ENCODE data around the gene ZFYVE28.
A peak's percentile ranks its signal among the peaks of the same experiment; 100 is the strongest.

Gene ZFYVE28

DNA sequence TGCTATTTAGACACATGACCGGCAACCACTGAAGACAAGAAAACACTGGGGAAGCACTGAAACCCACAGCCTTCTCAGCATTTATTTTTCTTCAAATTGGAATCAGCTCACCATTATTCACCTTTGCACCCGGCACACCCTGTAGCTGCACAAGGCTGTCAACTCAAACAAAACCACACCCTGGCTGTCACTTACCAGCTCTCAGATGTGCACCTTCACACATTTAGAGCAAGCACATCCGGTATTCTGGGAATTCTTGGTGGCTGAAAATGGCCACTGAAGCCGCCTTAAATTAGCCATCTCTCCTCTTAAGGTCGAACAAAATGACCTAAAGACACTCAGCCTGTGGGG is 5.9 kb downstream of the ZFYVE28 start:
- Histone ChIP-seq H3K9ac (ENCODE audit: low read depth, low read length) (peak overlapping the region; percentile 65), H3K36me3 (ENCODE audit: insufficient read depth, low read length) (no peaks in the 10 kb centered on the region), H3K27me3 (ENCODE audit: control insufficient read depth, insufficient read depth, low read length) (peaks cover 19% of the 10 kb centered on the region)

DNA sequence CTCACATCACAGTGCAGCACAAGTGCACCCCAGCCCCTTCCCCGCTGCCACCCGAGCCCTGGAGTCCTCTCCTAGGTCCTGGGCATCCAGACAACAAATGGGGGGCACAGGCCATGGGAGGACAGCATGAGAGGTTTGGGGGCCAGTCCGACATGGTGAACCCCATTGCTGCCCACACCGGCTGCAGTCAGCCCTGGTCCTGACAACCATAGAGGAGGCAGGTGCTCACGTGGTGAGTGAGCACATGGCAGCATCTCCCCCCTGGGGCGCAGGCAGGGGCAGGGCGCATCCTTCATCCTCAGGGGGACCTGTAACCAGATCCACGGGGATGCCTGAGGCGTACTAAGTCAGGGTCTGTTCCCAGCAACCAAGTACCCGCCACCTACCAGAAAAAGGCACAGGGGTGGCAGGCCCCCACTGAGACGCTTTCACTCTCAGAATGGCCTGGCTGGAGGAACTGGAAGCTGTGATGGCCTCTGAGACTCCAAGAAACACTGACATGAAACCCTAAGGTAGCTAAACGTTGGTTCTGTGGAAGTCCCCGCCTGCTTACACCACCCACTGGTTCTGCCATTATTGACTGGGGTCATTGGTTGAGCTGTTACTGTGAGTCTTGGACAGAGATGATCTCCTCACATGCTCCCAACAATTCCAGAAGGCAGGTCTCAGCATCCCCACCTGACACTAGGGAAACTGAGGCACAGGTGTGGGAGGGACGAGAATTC is 6.5 kb downstream of the ZFYVE28 start:
- Histone ChIP-seq H3K9ac (ENCODE audit: low read depth, low read length) (peak overlapping the region; percentile 65), H3K4me3 (ENCODE audit: low read length) (peak overlapping the region; percentile 57), H3K9me3 (replicated peaks; ENCODE audit: low read length) (no peaks in the 10 kb centered on the region), H3K4me1 (ENCODE audit: control insufficient read depth, insufficient read depth, low read length) (peaks cover 25% of the 10 kb centered on the region), H3K4me2 (ENCODE audit: low read length) (peak overlapping the region; percentile 73), H3K27me3 (ENCODE audit: control insufficient read depth, insufficient read depth, low read length) (peaks cover 17% of the 10 kb centered on the region), H3K36me3 (ENCODE audit: insufficient read depth, low read length) (no peaks in the 10 kb centered on the region)

More for the DNA sequence above, 5.9 kb downstream of the ZFYVE28 start:
- H3K4me2 ChIP-seq (ENCODE audit: low read length): peak overlapping the region; percentile 73
- H3K4me3 ChIP-seq (ENCODE audit: low read length): peak overlapping the region; percentile 57
- H3K4me1 ChIP-seq (ENCODE audit: control insufficient read depth, insufficient read depth, low read length): peaks cover 27% of the 10 kb centered on the region
- no peaks in the 10 kb centered on the region for H3K9me3 ChIP-seq (replicated peaks; ENCODE audit: low read length)

DNA sequence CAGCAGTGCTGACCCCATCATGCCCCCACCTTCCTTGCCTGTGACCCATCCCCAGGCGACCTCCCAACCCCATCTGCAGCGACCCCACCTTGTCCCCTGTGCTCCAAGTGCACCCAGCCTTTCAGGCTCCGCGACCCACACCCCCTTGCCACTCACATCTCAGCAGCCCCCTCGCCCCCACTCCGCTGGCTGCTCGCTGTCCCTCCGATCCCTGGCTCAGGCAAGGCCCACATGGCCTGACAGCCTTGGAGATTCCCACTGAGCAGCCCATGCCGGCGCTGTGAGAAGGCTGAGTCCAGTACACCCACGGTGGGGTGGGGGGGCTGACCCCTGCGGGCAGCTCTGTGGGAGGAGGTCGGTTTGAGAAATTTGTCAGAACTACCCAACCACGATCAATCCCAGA is 9.1 kb downstream of the ZFYVE28 start:
- Histone ChIP-seq H3K4me3 (ENCODE audit: low read length) (no peak overlapping the region), H3K9me3 (replicated peaks; ENCODE audit: low read length) (no peaks in the 10 kb centered on the region), H3K27me3 (ENCODE audit: control insufficient read depth, insufficient read depth, low read length) (peaks cover 3% of the 10 kb centered on the region), H3K4me2 (ENCODE audit: low read length) (no peak overlapping the region), H3K4me1 (ENCODE audit: control insufficient read depth, insufficient read depth, low read length) (peaks cover 24% of the 10 kb centered on the region), H3K9ac (ENCODE audit: low read depth, low read length) (no peak overlapping the region), H3K36me3 (ENCODE audit: insufficient read depth, low read length) (no peaks in the 10 kb centered on the region)

DNA sequence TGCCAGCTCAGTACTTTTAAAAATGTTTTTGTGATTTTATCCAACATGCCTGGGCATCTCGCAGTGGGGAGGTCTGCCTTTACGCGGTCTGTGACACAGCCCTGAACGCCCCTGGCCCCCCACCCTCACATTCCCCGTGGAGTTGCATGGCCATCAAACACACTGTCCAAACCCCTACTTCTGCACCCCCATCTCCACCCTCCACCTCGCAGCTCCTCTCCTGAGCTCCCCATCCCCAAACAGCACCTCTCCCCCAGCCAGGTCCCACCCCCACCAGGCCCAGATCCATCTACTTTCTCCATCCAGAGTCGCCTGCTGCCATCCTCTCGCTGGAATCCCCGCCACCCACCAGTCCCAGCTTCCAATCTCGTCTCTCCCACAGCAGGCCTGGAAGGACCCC is 9.5 kb downstream of the ZFYVE28 start:
- H3K4me3 ChIP-seq (ENCODE audit: low read length): no peak overlapping the region
- H3K36me3 ChIP-seq (ENCODE audit: insufficient read depth, low read length): no peaks in the 10 kb centered on the region
- no peak overlapping the region for H3K9ac ChIP-seq (ENCODE audit: low read depth, low read length)
- H3K9me3 ChIP-seq (replicated peaks; ENCODE audit: low read length): no peaks in the 10 kb centered on the region
- H3K4me2 ChIP-seq (ENCODE audit: low read length): no peak overlapping the region
- peaks cover 3% of the 10 kb centered on the region for H3K27me3 ChIP-seq (ENCODE audit: control insufficient read depth, insufficient read depth, low read length)
- peaks cover 20% of the 10 kb centered on the region for H3K4me1 ChIP-seq (ENCODE audit: control insufficient read depth, insufficient read depth, low read length)

GRCh38 chr4:2408401-2408958 is 10.0 kb downstream of the ZFYVE28 start:
- Histone ChIP-seq H3K4me3 (ENCODE audit: low read length) (no peak overlapping the region), H3K36me3 (ENCODE audit: insufficient read depth, low read length) (no peaks in the 10 kb centered on the region), H3K9me3 (replicated peaks; ENCODE audit: low read length) (no peaks in the 10 kb centered on the region), H3K9ac (ENCODE audit: low read depth, low read length) (no peak overlapping the region), H3K27me3 (ENCODE audit: control insufficient read depth, insufficient read depth, low read length) (peaks cover 3% of the 10 kb centered on the region), H3K4me1 (ENCODE audit: control insufficient read depth, insufficient read depth, low read length) (peaks cover 15% of the 10 kb centered on the region), H3K4me2 (ENCODE audit: low read length) (no peak overlapping the region)

- H3K9ac ChIP-seq (ENCODE audit: low read depth, low read length): no peak overlapping the region
- no peak overlapping the region for H3K4me2 ChIP-seq (ENCODE audit: low read length)
- H3K9me3 ChIP-seq (replicated peaks; ENCODE audit: low read length): no peaks in the 10 kb centered on the region
- peaks cover 5% of the 10 kb centered on the region for H3K27me3 ChIP-seq (ENCODE audit: control insufficient read depth, insufficient read depth, low read length)
- H3K4me3 ChIP-seq (ENCODE audit: low read length): no peak overlapping the region
- peaks cover 12% of the 10 kb centered on the region for H3K4me1 ChIP-seq (ENCODE audit: control insufficient read depth, insufficient read depth, low read length)
- no peaks in the 10 kb centered on the region for H3K36me3 ChIP-seq (ENCODE audit: insufficient read depth, low read length)
These were observed 10.5 kb downstream of the ZFYVE28 start for GRCh38 chr4:2407991-2408342.

GRCh38 chr4:2406920-2407319 is 11.5 kb downstream of the ZFYVE28 start:
- H3K36me3 ChIP-seq (ENCODE audit: insufficient read depth, low read length): no peaks in the 10 kb centered on the region
- no peak overlapping the region for H3K4me2 ChIP-seq (ENCODE audit: low read length)
- H3K9ac ChIP-seq (ENCODE audit: low read depth, low read length): no peak overlapping the region
- H3K9me3 ChIP-seq (replicated peaks; ENCODE audit: low read length): no peaks in the 10 kb centered on the region
- peaks cover 11% of the 10 kb centered on the region for H3K27me3 ChIP-seq (ENCODE audit: control insufficient read depth, insufficient read depth, low read length)
- H3K4me3 ChIP-seq (ENCODE audit: low read length): no peak overlapping the region
- H3K4me1 ChIP-seq (ENCODE audit: control insufficient read depth, insufficient read depth, low read length): peaks cover 12% of the 10 kb centered on the region

DNA sequence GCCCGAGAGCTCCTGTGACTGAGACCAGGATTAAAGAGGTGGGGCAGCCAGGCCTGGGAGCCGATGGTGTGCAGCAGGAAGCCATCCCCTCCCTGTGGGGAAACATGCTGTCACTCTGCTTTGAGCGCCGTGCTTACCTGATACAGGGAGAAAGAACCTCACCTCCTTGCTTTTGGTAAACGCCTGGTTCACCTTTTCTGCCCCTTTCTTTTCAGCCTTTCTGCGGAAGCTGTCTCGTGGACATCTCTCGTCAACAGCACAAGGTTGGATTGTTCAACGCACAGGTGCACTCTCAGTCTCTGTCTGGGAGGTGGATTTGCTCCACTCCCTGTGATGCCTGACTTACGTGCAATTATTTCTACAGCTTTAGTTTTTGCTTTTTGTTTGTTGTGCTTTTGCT is 12.0 kb downstream of the ZFYVE28 start:
- Histone ChIP-seq H3K36me3 (ENCODE audit: insufficient read depth, low read length) (no peaks in the 10 kb centered on the region), H3K27me3 (ENCODE audit: control insufficient read depth, insufficient read depth, low read length) (peaks cover 11% of the 10 kb centered on the region), H3K9me3 (replicated peaks; ENCODE audit: low read length) (no peaks in the 10 kb centered on the region), H3K4me1 (ENCODE audit: control insufficient read depth, insufficient read depth, low read length) (peaks cover 16% of the 10 kb centered on the region), H3K4me2 (ENCODE audit: low read length) (no peak overlapping the region), H3K4me3 (ENCODE audit: low read length) (no peak overlapping the region), H3K9ac (ENCODE audit: low read depth, low read length) (no peak overlapping the region)

DNA sequence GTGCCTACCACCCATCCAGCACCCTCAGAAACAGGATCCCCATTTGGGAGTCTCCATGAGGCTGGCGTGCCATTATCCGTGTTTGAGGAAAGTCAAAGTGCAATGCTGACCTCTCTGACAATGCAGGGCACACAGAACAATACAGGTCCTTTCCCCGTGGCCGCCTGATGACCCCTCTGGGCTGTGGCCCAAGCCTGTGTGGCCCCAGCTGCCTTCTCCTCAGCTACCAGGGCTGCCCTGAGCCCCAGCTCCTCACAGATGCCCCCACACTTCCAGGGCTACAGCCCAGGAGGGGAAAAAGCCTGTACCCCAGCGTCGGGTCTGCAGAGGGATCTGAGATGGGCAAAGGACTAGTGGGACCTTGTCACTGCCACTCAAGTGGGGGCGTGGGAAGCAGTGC is 15.5 kb downstream of the ZFYVE28 start:
- Histone ChIP-seq H3K9ac (ENCODE audit: low read depth, low read length) (no peak overlapping the region), H3K27me3 (ENCODE audit: control insufficient read depth, insufficient read depth, low read length) (peaks cover 17% of the 10 kb centered on the region), H3K4me1 (ENCODE audit: control insufficient read depth, insufficient read depth, low read length) (peaks cover 16% of the 10 kb centered on the region), H3K9me3 (replicated peaks; ENCODE audit: low read length) (no peaks in the 10 kb centered on the region), H3K4me2 (ENCODE audit: low read length) (peak overlapping the region; percentile 86), H3K36me3 (ENCODE audit: insufficient read depth, low read length) (no peaks in the 10 kb centered on the region), H3K4me3 (ENCODE audit: low read length) (no peak overlapping the region)

GRCh38 chr4:2402048-2402842 is 16.2 kb downstream of the ZFYVE28 start:
- no peaks in the 10 kb centered on the region for H3K36me3 ChIP-seq (ENCODE audit: insufficient read depth, low read length)
- H3K9me3 ChIP-seq (replicated peaks; ENCODE audit: low read length): no peaks in the 10 kb centered on the region
- H3K9ac ChIP-seq (ENCODE audit: low read depth, low read length): no peak overlapping the region
- H3K4me1 ChIP-seq (ENCODE audit: control insufficient read depth, insufficient read depth, low read length): peaks cover 16% of the 10 kb centered on the region
- H3K27me3 ChIP-seq (ENCODE audit: control insufficient read depth, insufficient read depth, low read length): peaks cover 17% of the 10 kb centered on the region
- peak overlapping the region; percentile 86 for H3K4me2 ChIP-seq (ENCODE audit: low read length)
- peak overlapping the region; percentile 53 for H3K4me3 ChIP-seq (ENCODE audit: low read length)

GRCh38 chr4:2401610-2401983 is 16.8 kb downstream of the ZFYVE28 start:
- H3K4me3 ChIP-seq (ENCODE audit: low read length): peak overlapping the region; percentile 53

More at GRCh38 chr4:2401610-2401983, 16.8 kb downstream of the ZFYVE28 start:
- Histone ChIP-seq H3K27me3 (ENCODE audit: control insufficient read depth, insufficient read depth, low read length) (peaks cover 14% of the 10 kb centered on the region), H3K4me1 (ENCODE audit: control insufficient read depth, insufficient read depth, low read length) (peaks cover 16% of the 10 kb centered on the region), H3K9me3 (replicated peaks; ENCODE audit: low read length) (no peaks in the 10 kb centered on the region), H3K9ac (ENCODE audit: low read depth, low read length) (no peak overlapping the region), H3K4me2 (ENCODE audit: low read length) (peak overlapping the region; percentile 86), H3K36me3 (ENCODE audit: insufficient read depth, low read length) (no peaks in the 10 kb centered on the region)

All from skeletal muscle satellite cell (primary cell).